ENCODE results near the gene ZNF548.
A peak's percentile ranks its signal among the peaks of the same experiment; 100 is the strongest.

ZNF548 gene

DNA sequence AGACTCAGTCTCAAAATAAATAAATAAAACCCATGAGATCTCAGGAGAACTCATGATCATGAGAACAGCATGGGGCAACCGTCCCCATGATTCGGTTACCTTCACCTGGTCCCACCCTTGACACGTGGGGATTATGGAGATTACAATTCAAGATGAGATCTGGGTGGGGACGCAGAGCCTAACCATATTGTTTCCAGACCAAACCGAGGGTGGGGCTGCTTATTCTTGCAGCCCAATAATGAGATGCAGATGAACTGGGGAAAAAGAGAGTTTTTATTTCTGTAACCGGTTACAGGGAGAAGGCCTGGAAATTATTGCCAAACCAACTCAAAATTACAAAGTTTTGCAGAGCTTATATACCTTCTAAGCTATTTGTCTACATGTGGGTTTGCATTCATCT is 13.5 kb upstream of the ZNF548 start:
- Mint-ChIP-seq H3K9me3 (peaks cover 29% of the 10 kb centered on the region), H3K4me3 (no peak overlapping the region), H3K4me1 (no peaks in the 10 kb centered on the region), H3K27me3 (no peaks in the 10 kb centered on the region), H3K36me3 (peaks cover 92% of the 10 kb centered on the region), H3K27ac (no peak overlapping the region)
- no peak for ATAC-seq

DNA sequence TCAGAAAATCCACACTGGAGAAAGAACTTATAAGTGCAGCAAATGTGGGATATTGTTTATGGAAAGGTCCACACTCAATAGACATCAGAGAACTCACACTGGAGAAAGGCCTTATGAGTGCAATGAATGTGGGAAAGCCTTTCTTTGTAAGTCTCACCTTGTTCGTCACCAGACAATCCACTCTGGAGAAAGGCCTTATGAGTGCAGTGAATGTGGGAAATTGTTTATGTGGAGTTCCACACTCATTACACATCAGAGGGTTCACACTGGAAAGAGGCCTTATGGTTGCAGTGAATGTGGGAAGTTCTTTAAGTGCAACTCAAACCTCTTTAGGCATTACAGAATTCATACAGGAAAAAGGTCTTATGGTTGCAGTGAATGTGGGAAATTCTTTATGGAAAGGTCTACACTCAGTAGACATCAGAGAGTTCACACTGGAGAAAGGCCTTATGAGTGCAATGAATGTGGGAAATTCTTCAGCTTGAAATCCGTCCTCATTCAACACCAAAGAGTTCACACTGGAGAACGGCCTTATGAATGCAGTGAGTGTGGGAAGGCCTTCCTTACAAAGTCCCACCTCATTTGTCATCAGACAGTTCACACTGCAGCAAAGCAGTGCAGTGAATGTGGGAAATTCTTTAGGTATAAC is 12.0 kb upstream of the ZNF548 start:
- H3K4me1 Mint-ChIP-seq: no peaks in the 10 kb centered on the region
- peaks cover 77% of the 10 kb centered on the region for H3K36me3 Mint-ChIP-seq
- H3K4me3 Mint-ChIP-seq: no peak overlapping the region
- H3K27me3 Mint-ChIP-seq: no peaks in the 10 kb centered on the region
- no peak overlapping the region for H3K27ac Mint-ChIP-seq
- ATAC-seq: no peak
- peaks cover 29% of the 10 kb centered on the region for H3K9me3 Mint-ChIP-seq

DNA sequence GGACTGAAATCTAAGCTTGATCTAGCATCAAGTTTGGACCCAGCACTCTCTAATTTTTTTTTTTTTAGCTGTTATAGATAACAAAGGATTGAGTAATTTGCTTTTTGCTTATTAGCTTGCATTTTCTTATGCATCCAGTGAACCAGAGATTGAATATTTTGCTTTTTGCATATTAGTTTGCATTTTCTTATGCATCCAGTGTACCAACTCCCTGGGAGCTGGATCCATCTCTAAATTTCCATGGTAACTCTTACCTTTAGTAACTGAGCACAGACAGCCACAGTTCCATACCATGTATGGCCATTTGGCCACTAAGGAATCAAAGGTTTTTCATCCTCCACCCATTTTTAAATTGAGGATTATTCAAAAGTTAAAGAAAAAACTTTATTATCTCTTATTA is 8.7 kb upstream of the ZNF548 start:
- peaks cover 44% of the 10 kb centered on the region for H3K36me3 Mint-ChIP-seq
- no peaks in the 10 kb centered on the region for H3K27me3 Mint-ChIP-seq
- H3K9me3 Mint-ChIP-seq: peaks cover 25% of the 10 kb centered on the region

DNA sequence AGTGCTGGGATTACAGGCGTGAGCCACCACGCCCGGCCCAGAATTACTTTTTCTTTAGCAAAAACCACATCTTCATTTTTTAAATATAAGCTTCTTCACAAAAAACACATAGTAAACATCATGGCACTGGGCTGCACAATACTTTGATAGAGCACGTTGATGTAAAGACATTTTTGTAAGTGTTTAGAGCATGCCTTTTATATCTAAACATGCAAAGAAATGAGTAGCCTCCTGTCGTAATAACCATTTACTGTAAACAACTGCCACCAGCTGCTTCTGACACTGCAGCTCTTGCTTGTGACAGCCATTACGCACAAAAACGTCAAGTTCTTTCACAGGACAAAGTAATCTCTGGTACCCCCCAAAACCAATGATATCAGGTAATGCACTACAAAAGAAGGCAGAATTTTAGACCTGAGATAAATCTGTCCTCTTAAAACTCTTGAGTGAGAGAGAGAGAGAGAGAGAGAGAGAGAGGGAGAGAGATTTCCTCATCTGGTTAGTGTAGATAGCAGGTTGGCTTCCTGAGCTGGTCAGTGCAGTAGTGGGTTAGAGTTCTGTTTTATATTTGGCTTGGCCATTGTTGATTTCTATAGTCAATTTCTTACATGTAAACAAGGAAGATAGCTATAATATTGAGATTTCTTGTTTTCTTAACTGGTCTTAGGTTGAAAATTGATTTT is 6.7 kb upstream of the ZNF548 start:
- H3K27ac Mint-ChIP-seq: no peak overlapping the region
- no peak for ATAC-seq
- H3K4me1 Mint-ChIP-seq: no peaks in the 10 kb centered on the region
- peaks cover 24% of the 10 kb centered on the region for H3K36me3 Mint-ChIP-seq
- H3K4me3 Mint-ChIP-seq: no peak overlapping the region
- no peaks in the 10 kb centered on the region for H3K27me3 Mint-ChIP-seq
- H3K9me3 Mint-ChIP-seq: peaks cover 15% of the 10 kb centered on the region

More for the DNA sequence above, 8.7 kb upstream of the ZNF548 start:
- H3K4me1 Mint-ChIP-seq: no peaks in the 10 kb centered on the region
- no peak overlapping the region for H3K27ac Mint-ChIP-seq
- H3K4me3 Mint-ChIP-seq: no peak overlapping the region
- ATAC-seq: no peak

DNA sequence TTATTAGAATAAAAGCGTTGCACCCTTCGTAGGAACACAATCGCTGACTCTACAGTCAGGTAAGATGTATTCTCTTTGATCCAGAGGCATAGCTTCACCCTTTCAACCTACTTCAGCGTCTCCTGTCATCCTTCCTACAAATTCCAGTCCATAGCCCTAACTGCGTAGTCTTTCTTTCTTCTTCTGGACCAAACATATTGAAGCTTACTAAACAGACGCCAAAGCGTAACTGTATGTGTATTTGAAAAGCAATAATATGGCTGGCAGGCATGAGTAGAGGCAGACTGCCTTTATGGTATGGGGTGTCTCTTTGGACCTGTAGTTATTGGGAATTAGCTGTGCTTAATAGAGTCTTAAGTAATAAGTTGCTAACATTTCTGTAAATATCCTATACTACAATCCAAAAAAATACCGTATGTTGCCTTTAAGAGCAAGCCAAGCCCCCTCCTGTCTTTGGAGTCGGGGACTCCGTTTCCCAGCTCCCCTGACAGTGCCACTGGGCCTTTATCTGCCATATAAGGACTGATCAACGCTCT is 392 bp upstream of the ZNF548 start:
- Mint-ChIP-seq H3K27ac (peak overlapping the region; percentile 91), H3K4me1 (peaks cover 40% of the 10 kb centered on the region), H3K4me3 (peak overlapping the region; percentile 98), H3K9me3 (peaks cover 1% of the 10 kb centered on the region), H3K36me3 (peaks cover 34% of the 10 kb centered on the region), H3K27me3 (no peaks in the 10 kb centered on the region)
- ATAC-seq: no peak

DNA sequence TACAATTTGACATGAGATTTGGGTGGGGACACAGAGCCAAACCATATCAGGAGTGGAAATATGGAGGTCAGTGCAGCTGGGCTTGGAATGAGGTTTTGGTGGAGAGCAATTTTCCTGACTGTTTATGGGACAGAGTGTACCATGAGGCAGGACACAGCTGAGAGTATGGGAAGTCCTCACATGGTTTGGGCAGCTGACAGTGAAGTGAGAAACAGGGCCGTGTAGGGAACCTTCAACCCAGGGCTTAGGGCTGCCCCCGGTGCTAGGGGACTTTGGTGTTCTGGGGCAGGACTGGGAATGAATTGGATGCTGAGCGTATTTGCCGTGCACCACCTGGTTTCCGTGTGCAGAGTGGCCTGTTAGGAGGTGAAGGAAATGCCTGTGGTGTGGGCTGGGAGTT is 6.1 kb downstream of the ZNF548 start:
- Mint-ChIP-seq H3K27ac (no peak overlapping the region), H3K27me3 (no peaks in the 10 kb centered on the region), H3K4me3 (no peak overlapping the region), H3K9me3 (peaks cover 43% of the 10 kb centered on the region), H3K36me3 (peaks cover 86% of the 10 kb centered on the region), H3K4me1 (peaks cover 44% of the 10 kb centered on the region)
- ATAC-seq: no peak

DNA sequence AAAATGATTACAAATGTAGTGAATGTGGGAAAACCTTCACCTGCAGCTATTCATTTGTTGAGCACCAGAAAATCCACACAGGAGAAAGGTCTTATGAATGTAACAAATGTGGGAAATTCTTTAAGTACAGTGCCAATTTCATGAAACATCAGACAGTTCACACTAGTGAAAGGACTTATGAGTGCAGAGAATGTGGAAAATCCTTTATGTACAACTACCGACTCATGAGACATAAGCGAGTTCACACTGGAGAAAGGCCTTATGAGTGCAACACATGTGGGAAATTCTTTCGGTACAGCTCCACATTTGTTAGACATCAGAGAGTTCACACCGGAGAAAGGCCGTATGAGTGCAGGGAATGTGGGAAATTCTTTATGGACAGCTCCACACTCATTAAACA is 9.2 kb downstream of the ZNF548 start:
- no peak for ATAC-seq
- Mint-ChIP-seq H3K27me3 (no peaks in the 10 kb centered on the region), H3K36me3 (peaks cover 78% of the 10 kb centered on the region), H3K27ac (no peak overlapping the region), H3K4me1 (peaks cover 24% of the 10 kb centered on the region), H3K9me3 (peaks cover 50% of the 10 kb centered on the region), H3K4me3 (no peak overlapping the region)

DNA sequence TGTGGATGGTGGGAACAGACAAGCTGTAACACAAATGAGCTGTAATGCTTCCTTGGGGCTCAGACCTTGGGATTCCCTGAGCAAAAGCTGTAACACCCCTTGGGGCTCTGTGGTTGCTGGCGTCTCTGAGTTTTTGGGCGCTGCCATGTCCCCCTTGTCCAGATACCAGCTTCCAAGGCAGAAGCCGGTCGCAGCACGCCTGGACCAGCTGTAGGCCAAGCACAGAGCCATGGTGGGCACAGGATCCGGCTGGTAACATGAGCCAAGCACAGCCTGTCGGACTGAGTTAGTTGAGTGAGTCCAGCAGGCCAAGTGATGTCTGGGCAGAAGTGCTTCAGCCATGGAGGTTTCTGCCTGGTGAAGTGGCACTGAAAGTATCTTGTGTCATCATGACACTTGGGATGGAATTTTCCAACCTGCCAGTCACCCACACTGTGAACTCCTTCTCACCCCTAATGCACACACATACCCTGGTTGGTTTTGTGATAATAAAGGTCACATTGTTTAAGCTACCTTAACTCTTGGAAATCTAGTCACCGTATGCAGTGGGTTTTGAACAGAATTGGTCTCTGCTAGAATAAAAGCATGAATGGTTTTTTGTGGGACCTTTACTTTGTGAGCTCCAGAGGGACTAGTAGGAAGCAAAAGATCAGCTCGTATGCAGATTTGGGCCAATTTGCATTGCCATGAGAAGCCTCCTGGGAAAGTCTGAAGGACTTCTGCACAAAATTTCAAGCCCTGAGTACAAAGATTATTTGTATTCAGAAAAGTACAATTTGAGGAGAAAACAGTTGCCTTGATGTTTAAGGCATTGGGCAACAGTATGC is 14.3 kb downstream of the ZNF548 start:
- peaks cover 12% of the 10 kb centered on the region for H3K9me3 Mint-ChIP-seq

DNA sequence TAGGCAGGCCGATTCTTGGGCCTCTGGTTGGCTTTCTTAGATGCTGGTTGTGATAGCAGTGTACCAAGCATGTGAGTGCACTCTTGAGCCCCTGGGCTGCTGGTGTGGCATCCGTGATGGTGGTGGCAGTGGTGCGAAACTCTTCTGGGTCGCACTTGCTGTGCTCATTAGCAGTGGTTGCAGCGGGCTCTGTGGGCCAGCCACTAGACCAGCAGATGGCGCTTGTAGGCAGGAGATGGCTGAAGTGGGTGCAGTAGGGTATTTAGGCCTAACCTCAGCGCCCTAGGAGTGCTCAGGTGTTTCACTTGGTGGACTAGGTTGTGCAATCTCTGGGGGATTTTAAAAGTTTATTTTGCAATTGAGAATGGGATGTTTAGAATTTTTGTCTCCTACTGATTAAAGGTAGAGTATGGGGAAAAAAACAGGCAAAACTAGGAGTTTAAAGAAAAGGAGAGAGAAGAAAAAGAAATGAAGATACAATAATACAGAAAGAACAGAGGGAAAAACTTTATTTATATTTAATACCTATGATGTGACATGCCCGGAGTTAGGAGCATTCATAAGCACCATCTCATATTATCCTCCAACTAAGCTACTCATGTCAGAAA is 17.0 kb downstream of the ZNF548 start:
- Mint-ChIP-seq H3K4me3 (no peak overlapping the region), H3K4me1 (peaks cover 21% of the 10 kb centered on the region), H3K36me3 (peaks cover 8% of the 10 kb centered on the region), H3K9me3 (peaks cover 2% of the 10 kb centered on the region), H3K27ac (peak overlapping the region; percentile 4), H3K27me3 (no peaks in the 10 kb centered on the region)
- ATAC-seq: peak; percentile 74

More for the DNA sequence above, 14.3 kb downstream of the ZNF548 start:
- Mint-ChIP-seq H3K27me3 (no peaks in the 10 kb centered on the region), H3K36me3 (peaks cover 27% of the 10 kb centered on the region), H3K4me1 (peaks cover 9% of the 10 kb centered on the region), H3K27ac (no peak overlapping the region), H3K4me3 (no peak overlapping the region)
- no peak for ATAC-seq

DNA sequence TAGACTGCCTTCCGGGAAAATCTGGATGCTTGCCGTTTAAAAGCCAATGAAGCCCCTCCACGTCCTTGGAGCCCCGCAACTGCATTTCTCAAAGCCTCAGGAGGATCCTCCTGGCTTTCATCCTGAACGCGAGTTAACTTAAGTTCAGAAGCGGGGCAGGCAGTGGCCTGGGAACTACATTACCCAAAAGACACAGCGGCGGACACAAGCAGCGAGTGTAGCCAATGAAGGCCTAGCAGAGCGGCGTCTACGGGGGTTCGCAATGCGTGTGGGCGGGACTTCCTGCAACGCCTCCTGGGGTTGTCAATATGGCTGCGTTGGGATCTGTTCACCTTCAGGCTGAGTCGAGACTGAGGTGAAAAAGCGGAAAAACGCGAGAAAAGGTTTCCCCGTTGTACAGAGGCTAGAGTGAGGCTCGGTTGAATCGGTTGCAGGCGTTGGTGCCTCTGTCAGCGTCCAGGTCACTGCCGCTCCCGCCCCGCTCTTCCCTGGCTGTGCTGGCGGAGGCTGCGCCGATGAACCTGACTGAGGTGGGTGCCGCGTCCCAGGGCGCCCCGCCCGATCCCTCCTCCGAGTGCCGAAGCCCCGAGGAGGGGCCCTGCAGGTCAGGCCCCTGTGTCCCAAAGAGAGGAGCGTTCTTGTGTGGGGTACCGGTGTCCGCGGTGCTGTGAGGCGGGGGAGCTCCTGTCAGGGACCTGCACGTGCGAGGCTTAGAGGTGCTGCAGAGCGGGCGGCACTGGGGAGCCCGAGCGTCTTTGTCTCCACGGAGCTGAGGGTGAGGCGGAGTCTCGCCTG is 21.4 kb downstream of the ZNF548 start, which contains the start of gene ZNF17:
Gene ZNF17 (plus strand): TSS at position 285 of the 795 bp plus-strand sequence. CDS start 2,455 bp downstream, outside the sequence.
- peak; percentile 100 for ATAC-seq
- Mint-ChIP-seq H3K4me1 (peaks cover 42% of the 10 kb centered on the region), H3K4me3 (peak within 1 kb of the TSS; percentile 88), H3K27ac (peak within 1 kb of the TSS; percentile 84), H3K27me3 (no peaks in the 10 kb centered on the region), H3K36me3 (peaks cover 23% of the 10 kb centered on the region), H3K9me3 (peaks cover 8% of the 10 kb centered on the region)

DNA sequence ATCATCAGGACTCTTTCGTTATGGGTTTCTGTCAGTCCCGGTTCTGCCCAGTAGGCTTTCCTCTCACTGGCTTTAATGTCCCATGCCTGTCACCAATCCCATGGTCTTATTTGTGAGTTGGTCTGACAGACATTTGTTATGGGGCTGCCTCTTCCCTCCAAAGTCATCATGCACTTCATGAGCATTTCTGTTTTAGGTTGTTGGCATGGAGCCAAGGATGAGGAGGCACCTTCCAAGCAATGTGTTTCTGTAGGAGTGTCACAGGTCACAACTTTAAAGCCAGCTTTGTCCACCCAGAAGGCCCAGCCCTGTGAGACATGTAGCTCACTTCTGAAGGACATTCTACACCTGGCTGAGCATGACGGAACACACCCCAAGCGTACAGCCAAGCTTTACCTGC is 29.8 kb downstream of the ZNF548 start:
- Mint-ChIP-seq H3K27ac (no peak overlapping the region), H3K9me3 (peaks cover 29% of the 10 kb centered on the region), H3K27me3 (no peaks in the 10 kb centered on the region), H3K4me3 (no peak overlapping the region), H3K4me1 (peaks cover 11% of the 10 kb centered on the region), H3K36me3 (peaks cover 76% of the 10 kb centered on the region)
- ATAC-seq: no peak

DNA sequence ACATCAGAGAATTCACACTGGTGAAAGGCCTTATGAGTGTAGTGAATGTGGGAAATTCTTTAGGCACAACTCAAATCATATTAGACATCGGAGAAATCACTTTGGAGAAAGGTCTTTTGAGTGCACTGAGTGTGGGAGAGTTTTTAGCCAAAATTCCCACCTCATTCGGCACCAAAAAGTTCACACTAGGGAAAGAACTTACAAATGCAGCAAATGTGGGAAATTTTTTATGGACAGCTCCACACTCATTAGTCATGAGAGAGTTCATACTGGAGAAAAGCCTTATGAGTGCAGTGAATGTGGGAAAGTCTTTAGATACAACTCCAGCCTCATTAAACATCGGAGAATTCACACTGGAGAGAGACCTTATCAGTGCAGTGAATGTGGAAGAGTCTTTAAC is 31.4 kb downstream of the ZNF548 start:
- Mint-ChIP-seq H3K4me1 (peaks cover 1% of the 10 kb centered on the region), H3K27me3 (no peaks in the 10 kb centered on the region), H3K4me3 (no peak overlapping the region), H3K9me3 (peaks cover 21% of the 10 kb centered on the region), H3K27ac (no peak overlapping the region), H3K36me3 (peaks cover 61% of the 10 kb centered on the region)
- ATAC-seq: no peak

DNA sequence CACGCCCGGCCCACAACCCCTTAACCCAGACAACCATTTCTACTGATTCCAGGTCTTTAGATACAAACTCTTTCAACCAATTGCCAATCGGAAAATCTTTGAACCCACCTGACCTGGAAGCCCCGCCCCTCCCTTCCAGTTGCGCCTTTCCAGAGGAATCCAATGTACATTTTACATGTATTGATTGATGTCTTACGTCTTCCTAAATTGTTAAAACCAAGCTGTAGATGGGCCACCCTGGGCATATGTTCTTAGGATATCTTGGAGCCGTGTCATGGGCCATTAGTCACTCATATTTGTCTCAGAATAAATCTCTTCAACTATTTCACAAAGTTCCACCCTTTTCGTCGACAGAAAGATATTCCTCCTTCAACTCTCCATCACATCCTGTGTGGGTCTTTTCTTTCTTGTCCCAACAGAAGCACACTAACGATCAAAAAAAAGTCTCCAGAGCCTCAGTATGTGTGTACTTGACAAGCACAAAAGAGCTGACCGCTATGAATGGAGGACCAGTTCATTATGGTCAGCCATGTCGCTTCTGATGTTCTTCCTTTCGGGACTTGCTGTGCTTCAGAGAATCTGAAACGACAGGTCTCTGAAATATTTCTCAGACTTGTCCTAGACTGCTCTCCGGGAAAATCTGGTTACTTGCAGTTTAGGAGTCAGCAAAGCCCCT is 44.9 kb downstream of the ZNF548 start:
- Mint-ChIP-seq H3K4me1 (peaks cover 31% of the 10 kb centered on the region), H3K27ac (peak overlapping the region; percentile 87), H3K9me3 (no peaks in the 10 kb centered on the region), H3K27me3 (no peaks in the 10 kb centered on the region), H3K4me3 (peak overlapping the region; percentile 85), H3K36me3 (peaks cover 18% of the 10 kb centered on the region)
- no peak for ATAC-seq
